Astrocyte (in vitro differentiated cells and primary cell): ENCODE data around the gene GABRR3.

Source experiments
- CTCF ChIP-seq: IDR thresholded peaks from 2 replicates; pipeline ENCODE4 v1.5.1; 2011; ENCODE audit warnings: low read depth, mild to moderate bottlenecking, inconsistent platforms, low read length, moderate library complexity; ENCODE audit not compliant: insufficient read depth
- EZH2 ChIP-seq: IDR thresholded peaks from 2 replicates; pipeline ENCODE4 v1.6.1; 2012; ENCODE audit warnings: mild to moderate bottlenecking, low read length, inconsistent platforms; ENCODE audit not compliant: insufficient read depth

- TF ChIP-seq CTCF (no peak), EZH2 (no peak)
Observed at GRCh38 chr3:97992547-97993173, 42.5 kb downstream of the GABRR3 start.
